HepG2 (cell line): ENCODE measurements around the gene MAST1. TPM values are rescaled to one million over a fixed set of nuclear protein-coding genes. Genes with fewer than 3 reads are reported as not detected.
A peak's percentile ranks its signal among the peaks of the same experiment; 100 is the strongest.

Experiments
- ATM ChIP-seq: fragments of 450-650 bp; IDR thresholded peaks from 2 replicates; pipeline ENCODE4 v1.7.1; 2017; ENCODE audit warnings: mild to moderate bottlenecking, borderline replicate concordance
- HDAC2 ChIP-seq: sonication (generic); formaldehyde crosslinking; IDR thresholded peaks from 2 replicates; pipeline ENCODE4 v1.4.0; 2020; ENCODE audit warnings: missing genetic modification reagents
- HNRNPLL ChIP-seq: fragments of 200-400 bp; formaldehyde crosslinking; IDR thresholded peaks from 2 replicates; pipeline ENCODE4 v1.6.1; 2017; ENCODE audit warnings: mild to moderate bottlenecking, low read depth, low read length; ENCODE audit not compliant: poor library complexity, severe bottlenecking
- RNF2 ChIP-seq: fragments of 450-650 bp; conservative IDR thresholded peaks from 2 replicates; pipeline ENCODE4 v1.6.1; 2016; ENCODE audit warnings: low read depth
- SALL2 ChIP-seq: sonication (generic); formaldehyde crosslinking; IDR thresholded peaks from 2 replicates; pipeline ENCODE4 v1.8.1; 2023; ENCODE audit warnings: mild to moderate bottlenecking, missing genetic modification reagents, inconsistent platforms
- SMC3 ChIP-seq: IDR thresholded peaks from 2 replicates; pipeline ENCODE4 v1.6.1; 2011; ENCODE audit warnings: low read length, improper control_type of control experiment
- SOX5 ChIP-seq: IDR thresholded peaks from 2 replicates; pipeline ENCODE4 v1.6.1; 2016; ENCODE audit warnings: borderline replicate concordance
- SRF ChIP-seq: IDR thresholded peaks from 2 replicates; pipeline ENCODE4 v1.6.1; 2011; ENCODE audit warnings: mild to moderate bottlenecking, low read depth, low read length, moderate library complexity
- TARDBP ChIP-seq: sonication (generic); formaldehyde crosslinking; IDR thresholded peaks from 2 replicates; pipeline ENCODE4 v1.8.0; 2022; ENCODE audit warnings: mild to moderate bottlenecking, missing genetic modification reagents
- TBX3 ChIP-seq: fragments of 450-650 bp; IDR thresholded peaks from 2 replicates; pipeline ENCODE4 v1.6.1; 2017; ENCODE audit warnings: antibody characterized with exemption, mild to moderate bottlenecking, inconsistent platforms, borderline replicate concordance
- TMF1 ChIP-seq: sonication (generic); formaldehyde crosslinking; IDR thresholded peaks from 2 replicates; pipeline ENCODE4 v1.8.1; 2022; ENCODE audit warnings: low read depth, missing genetic modification reagents
- ZFP62 ChIP-seq: sonication (generic); formaldehyde crosslinking; IDR thresholded peaks from 2 replicates; pipeline ENCODE4 v1.4.0; 2020; ENCODE audit warnings: missing genetic modification reagents
- ZNF160 ChIP-seq: sonication (generic); formaldehyde crosslinking; IDR thresholded peaks from 2 replicates; pipeline ENCODE4 v1.8.0; 2022; ENCODE audit warnings: mild to moderate bottlenecking, inconsistent platforms, missing genetic modification reagents
- ZNF234 ChIP-seq: sonication (generic); formaldehyde crosslinking; conservative IDR thresholded peaks from 2 replicates; pipeline ENCODE4 v1.5.1; 2020; ENCODE audit warnings: mild to moderate bottlenecking, missing genetic modification reagents
- ZNF552 ChIP-seq: sonication (generic); formaldehyde crosslinking; IDR thresholded peaks from 2 replicates; pipeline ENCODE4 v1.9.0; 2022; ENCODE audit warnings: missing genetic modification reagents, mild to moderate bottlenecking, borderline replicate concordance
- ZSCAN30 ChIP-seq: sonication (generic); formaldehyde crosslinking; IDR thresholded peaks from 2 replicates; pipeline ENCODE4 v1.5.0; 2020; ENCODE audit warnings: mild to moderate bottlenecking, missing genetic modification reagents
- ZZZ3 ChIP-seq: sonication (generic); formaldehyde crosslinking; IDR thresholded peaks from 2 replicates; pipeline ENCODE4 v1.4.0; 2020; ENCODE audit warnings: missing genetic modification reagents, mild to moderate bottlenecking, borderline replicate concordance
- polyA plus RNA-seq, 8 experiments: library from polyadenylated mRNA; depleted of rRNA in 3 of 8; stranded (reverse) in 7 of 8; unstranded in 1 of 8; fragments of >200 nt; fragmentation: Illumina TruSeq in 4 of 8; extraction: Trizol in 4 of 8; gene quantifications; 2 replicates each; pipeline versions ENCODE4 v1.2.1 to v1.2.3, GENCODE V29; 2011 to 2016; ENCODE audit warnings: low read depth in 4 of 8, missing spikeins in 1 of 8, mixed read lengths in 1 of 8; ENCODE audit not compliant: insufficient read depth in 1 of 8
- total RNA-seq, 5 experiments: library from RNA; depleted of rRNA; stranded (reverse); fragments of >200 nt; fragmentation: Illumina TruSeq; extraction: Trizol; gene quantifications; 2 replicates each; pipeline ENCODE4 v1.2.3, GENCODE V29; 2016; ENCODE audit warnings: low read depth in 1 of 5
- TF ChIP-seq, protein P1 (sequence below): sonication (generic); formaldehyde crosslinking; IDR thresholded peaks from 2 replicates; pipeline ENCODE4 v1.4.0; 2020; ENCODE audit warnings: missing genetic modification reagents, borderline replicate concordance
- TF ChIP-seq, protein P2 (sequence below): sonication (generic); formaldehyde crosslinking; IDR thresholded peaks from 2 replicates; pipeline ENCODE4 v1.9.0; 2021; ENCODE audit warnings: missing genetic modification reagents, borderline replicate concordance
- TF ChIP-seq, protein P3 (sequence below): sonication (generic); formaldehyde crosslinking; IDR thresholded peaks from 2 replicates; pipeline ENCODE4 v1.4.0; 2020; ENCODE audit warnings: missing genetic modification reagents, mild to moderate bottlenecking, borderline replicate concordance
- TF ChIP-seq, protein P4 (sequence below): sonication (generic); formaldehyde crosslinking; IDR thresholded peaks from 2 replicates; pipeline ENCODE4 v1.5.1; 2020; ENCODE audit warnings: missing genetic modification reagents, mild to moderate bottlenecking, borderline replicate concordance
- TF ChIP-seq, protein P5 (sequence below): sonication (generic); formaldehyde crosslinking; IDR thresholded peaks from 2 replicates; pipeline ENCODE4 v1.5.0; 2020; ENCODE audit warnings: missing genetic modification reagents

MAST1 gene
- total and polyA plus RNA-seq, 2 of the 13 experiments (the other 11 are each of a cell fraction or from before 2014, with no cell fraction given): 0.73 to 4.7 TPM

DNA sequence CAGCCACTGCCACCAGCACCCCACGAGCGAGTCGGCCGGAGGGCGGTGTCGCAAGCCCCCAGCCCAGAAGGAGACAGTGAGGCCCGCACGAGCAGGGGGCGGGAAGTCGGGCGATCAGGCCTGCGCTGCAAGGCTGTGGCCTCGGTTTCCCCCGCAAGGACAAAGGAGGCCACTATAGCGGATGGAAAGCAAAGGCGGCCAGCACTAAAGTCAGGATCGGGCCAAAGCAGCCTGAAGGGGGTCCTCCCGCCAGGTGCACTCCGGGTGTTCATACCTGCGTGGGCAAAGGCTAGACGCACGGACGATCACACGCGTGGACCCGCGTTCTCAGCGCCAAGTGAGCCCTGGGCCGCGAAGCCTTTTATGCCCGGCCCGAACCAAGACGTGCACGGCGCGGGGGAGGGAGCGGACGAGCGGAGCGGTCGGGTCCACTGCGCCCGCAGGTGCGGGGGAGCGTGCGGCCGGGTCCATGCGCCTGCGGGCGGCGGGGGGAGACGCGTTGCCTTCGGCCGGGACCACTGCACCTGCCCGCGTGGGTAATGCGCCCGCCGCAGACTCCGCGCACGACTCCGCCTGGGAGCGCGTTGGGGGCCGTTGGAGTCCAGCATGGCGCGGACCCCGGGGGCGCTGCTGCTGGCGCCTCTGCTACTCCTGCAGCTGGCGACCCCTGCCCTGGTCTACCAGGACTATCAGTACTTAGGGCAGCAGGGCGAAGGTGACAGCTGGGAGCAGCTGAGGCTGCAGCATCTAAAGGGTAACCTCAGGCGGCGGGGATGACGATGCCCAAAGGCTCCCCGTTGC, 36.6 kb upstream of the MAST1 start, which contains the start of the genes PRDX2 and THSD8 (continued):
- TF ChIP-seq ZNF552 (CRISPR knock-in tag): 0 out of 2 replicates have a peak, but pooled peaks have one; percentile 60
- TF ChIP-seq ZNF234: no peak
- no peak for TF ChIP-seq ATM
- TF ChIP-seq, protein P1, sequence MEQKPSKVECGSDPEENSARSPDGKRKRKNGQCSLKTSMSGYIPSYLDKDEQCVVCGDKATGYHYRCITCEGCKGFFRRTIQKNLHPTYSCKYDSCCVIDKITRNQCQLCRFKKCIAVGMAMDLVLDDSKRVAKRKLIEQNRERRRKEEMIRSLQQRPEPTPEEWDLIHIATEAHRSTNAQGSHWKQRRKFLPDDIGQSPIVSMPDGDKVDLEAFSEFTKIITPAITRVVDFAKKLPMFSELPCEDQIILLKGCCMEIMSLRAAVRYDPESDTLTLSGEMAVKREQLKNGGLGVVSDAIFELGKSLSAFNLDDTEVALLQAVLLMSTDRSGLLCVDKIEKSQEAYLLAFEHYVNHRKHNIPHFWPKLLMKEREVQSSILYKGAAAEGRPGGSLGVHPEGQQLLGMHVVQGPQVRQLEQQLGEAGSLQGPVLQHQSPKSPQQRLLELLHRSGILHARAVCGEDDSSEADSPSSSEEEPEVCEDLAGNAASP (CRISPR knock-in tag): no peak; the same call in 1 of the 2 replicates
- peak; percentile 68 for TF ChIP-seq HNRNPLL
- TF ChIP-seq SALL2 (CRISPR knock-in tag): peak; percentile 92
- TF ChIP-seq, protein P2, sequence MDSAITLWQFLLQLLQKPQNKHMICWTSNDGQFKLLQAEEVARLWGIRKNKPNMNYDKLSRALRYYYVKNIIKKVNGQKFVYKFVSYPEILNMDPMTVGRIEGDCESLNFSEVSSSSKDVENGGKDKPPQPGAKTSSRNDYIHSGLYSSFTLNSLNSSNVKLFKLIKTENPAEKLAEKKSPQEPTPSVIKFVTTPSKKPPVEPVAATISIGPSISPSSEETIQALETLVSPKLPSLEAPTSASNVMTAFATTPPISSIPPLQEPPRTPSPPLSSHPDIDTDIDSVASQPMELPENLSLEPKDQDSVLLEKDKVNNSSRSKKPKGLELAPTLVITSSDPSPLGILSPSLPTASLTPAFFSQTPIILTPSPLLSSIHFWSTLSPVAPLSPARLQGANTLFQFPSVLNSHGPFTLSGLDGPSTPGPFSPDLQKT (CRISPR knock-in tag): peak; percentile 83; the same call in 1 of the 2 replicates
- TF ChIP-seq TARDBP (CRISPR knock-in tag): no peak; the same call in 1 of the 2 replicates
- TF ChIP-seq, protein P3, sequence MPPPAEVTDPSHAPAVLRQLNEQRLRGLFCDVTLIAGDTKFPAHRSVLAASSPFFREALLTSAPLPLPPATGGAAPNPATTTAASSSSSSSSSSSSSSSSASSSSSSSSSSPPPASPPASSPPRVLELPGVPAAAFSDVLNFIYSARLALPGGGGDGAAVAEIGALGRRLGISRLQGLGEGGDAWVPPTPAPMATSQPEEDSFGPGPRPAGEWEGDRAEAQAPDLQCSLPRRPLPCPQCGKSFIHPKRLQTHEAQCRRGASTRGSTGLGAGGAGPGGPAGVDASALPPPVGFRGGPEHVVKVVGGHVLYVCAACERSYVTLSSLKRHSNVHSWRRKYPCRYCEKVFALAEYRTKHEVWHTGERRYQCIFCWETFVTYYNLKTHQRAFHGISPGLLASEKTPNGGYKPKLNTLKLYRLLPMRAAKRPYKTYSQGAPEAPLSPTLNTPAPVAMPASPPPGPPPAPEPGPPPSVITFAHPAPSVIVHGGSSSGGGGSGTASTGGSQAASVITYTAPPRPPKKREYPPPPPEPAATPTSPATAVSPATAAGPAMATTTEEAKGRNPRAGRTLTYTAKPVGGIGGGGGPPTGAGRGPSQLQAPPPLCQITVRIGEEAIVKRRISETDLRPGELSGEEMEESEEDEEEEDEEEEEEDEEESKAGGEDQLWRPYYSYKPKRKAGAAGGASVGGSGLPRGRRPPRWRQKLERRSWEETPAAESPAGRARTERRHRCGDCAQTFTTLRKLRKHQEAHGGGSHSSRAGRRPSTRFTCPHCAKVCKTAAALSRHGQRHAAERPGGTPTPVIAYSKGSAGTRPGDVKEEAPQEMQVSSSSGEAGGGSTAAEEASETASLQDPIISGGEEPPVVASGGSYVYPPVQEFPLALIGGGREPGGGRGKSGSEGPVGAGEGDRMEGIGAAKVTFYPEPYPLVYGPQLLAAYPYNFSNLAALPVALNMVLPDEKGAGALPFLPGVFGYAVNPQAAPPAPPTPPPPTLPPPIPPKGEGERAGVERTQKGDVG (CRISPR knock-in tag): peak; percentile 64; the same call in 1 of the 2 replicates
- no peak for TF ChIP-seq TBX3
- TF ChIP-seq ZSCAN30 (CRISPR knock-in tag): 0 out of 2 replicates have a peak, but pooled peaks have one; percentile 87
- TF ChIP-seq TMF1 (CRISPR knock-in tag): 0 out of 2 replicates have a peak, but pooled peaks have one; percentile 22
- TF ChIP-seq ZZZ3 (CRISPR knock-in tag): no peak
- no peak for TF ChIP-seq SRF
- TF ChIP-seq, protein P4, sequence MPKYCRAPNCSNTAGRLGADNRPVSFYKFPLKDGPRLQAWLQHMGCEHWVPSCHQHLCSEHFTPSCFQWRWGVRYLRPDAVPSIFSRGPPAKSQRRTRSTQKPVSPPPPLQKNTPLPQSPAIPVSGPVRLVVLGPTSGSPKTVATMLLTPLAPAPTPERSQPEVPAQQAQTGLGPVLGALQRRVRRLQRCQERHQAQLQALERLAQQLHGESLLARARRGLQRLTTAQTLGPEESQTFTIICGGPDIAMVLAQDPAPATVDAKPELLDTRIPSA (CRISPR knock-in tag): 0 out of 2 replicates have a peak, but pooled peaks have one; percentile 47
- no peak for TF ChIP-seq SMC3
- TF ChIP-seq ZFP62 (CRISPR knock-in tag): peak; percentile 98
- TF ChIP-seq RNF2: no peak
- 0 out of 2 replicates have a peak, but pooled peaks have one; percentile 47 for TF ChIP-seq SOX5 (CRISPR knock-in tag)
- TF ChIP-seq ZNF160: peak; percentile 81; the same call in 1 of the 2 replicates
- TF ChIP-seq, protein P5, sequence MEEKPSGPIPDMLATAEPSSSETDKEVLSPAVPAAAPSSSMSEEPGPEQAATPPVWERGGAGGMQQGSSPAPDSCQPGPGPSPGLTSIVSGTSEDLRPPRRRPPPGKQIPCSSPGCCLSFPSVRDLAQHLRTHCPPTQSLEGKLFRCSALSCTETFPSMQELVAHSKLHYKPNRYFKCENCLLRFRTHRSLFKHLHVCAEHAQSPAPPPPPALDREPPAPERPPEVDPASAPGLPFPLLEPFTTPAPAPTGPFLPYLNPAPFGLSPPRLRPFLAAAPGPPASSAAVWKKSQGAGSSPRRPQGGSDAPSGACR (CRISPR knock-in tag): peak; percentile 88; the same call in 1 of the 2 replicates
- TF ChIP-seq HDAC2 (CRISPR knock-in tag): peak; percentile 53; the same call in 1 of the 2 replicates
